Panc1 (cell line): ENCODE measurements around the gene SNCG. TPM values are rescaled to one million over a fixed set of nuclear protein-coding genes. Genes with fewer than 3 reads are reported as not detected.

Experiments used
- total RNA-seq: library from RNA; stranded (reverse); gene quantifications from one replicate; pipeline ENCODE4 v1.2.1, GENCODE V29; 2021; ENCODE audit not compliant: unreplicated experiment

Gene SNCG
- total RNA-seq, 1 experiment from 2014 or later: 5.2 TPM

Other genes starting within 250 kb of the SNCG start
- gene BMPR1A, start 202.0 kb upstream of the SNCG start, total RNA-seq: 94.3 TPM
- gene MMRN2, start 984 bp upstream of the SNCG start, total RNA-seq: 1.0 TPM
- 14.8 TPM for gene ADIRF, start 9.9 kb downstream of the SNCG start, total RNA-seq
- gene FAM25A, start 61.7 kb downstream of the SNCG start, total RNA-seq: not detected
- 138 TPM for gene GLUD1, start 136.2 kb downstream of the SNCG start, total RNA-seq
- gene SHLD2, start 136.6 kb downstream of the SNCG start, total RNA-seq: 45.2 TPM